PFSK-1 (cell line): ENCODE results near the gene CD244.

ENCODE experiments used
- FOXP2 ChIP-seq: optimal IDR thresholded peaks from 2 replicates; pipeline ENCODE3; 2011; ENCODE audit warnings: borderline replicate concordance, control low read depth, inconsistent platforms; ENCODE audit not compliant: insufficient read depth; ENCODE audit errors: extremely low read length, extremely low read depth
- POLR2AphosphoS5 ChIP-seq: IDR thresholded peaks from 2 replicates; pipeline ENCODE4 v1.6.1; 2012; ENCODE audit warnings: low read depth, mild to moderate bottlenecking, control low read depth, low read length, moderate library complexity
- SIN3A ChIP-seq: IDR thresholded peaks from 2 replicates; pipeline ENCODE4 v1.6.1; 2012; ENCODE audit warnings: mild to moderate bottlenecking, low read length, moderate library complexity, borderline replicate concordance; ENCODE audit not compliant: insufficient read depth
- TAF1 ChIP-seq: IDR thresholded peaks from 2 replicates; pipeline ENCODE4 v1.6.1; 2012; ENCODE audit warnings: low read length, control low read depth, borderline replicate concordance; ENCODE audit not compliant: insufficient read depth
- TF ChIP-seq, protein P1 (sequence below), 2 experiments: IDR thresholded peaks; 2 replicates each; pipeline versions ENCODE4 v1.6.1 to v1.8.0; 2011 to 2012; ENCODE audit warnings: low read depth in 2 of 2, low read length in 2 of 2, control low read depth in 1 of 2, inconsistent platforms in 1 of 2, mild to moderate bottlenecking in 1 of 2, moderate library complexity in 1 of 2; ENCODE audit not compliant: insufficient read depth in 1 of 2

Gene CD244

DNA sequence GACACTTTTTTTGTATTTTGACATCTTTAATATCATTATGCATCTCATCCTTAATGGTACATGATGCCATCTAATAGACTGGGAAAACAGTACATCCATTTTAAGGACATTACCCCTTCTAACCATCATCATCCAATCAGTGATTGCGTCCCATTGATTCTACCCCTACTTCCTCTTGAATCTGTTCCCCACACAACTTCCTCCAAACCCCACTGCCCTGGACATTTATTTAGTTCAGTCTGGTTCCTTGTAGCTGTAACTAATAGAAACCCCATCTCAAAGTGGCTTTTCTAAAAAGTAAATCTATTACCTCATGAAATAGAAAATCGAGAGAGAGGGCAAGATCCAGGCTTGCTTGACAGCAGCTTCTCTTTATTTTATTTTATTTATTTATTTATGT, 24.4 kb upstream of the CD244 start:
- TF ChIP-seq FOXP2: no peak
- TF ChIP-seq TAF1: no peak
- TF ChIP-seq POLR2AphosphoS5: no peak
- no peak for TF ChIP-seq SIN3A
- TF ChIP-seq, protein P1, sequence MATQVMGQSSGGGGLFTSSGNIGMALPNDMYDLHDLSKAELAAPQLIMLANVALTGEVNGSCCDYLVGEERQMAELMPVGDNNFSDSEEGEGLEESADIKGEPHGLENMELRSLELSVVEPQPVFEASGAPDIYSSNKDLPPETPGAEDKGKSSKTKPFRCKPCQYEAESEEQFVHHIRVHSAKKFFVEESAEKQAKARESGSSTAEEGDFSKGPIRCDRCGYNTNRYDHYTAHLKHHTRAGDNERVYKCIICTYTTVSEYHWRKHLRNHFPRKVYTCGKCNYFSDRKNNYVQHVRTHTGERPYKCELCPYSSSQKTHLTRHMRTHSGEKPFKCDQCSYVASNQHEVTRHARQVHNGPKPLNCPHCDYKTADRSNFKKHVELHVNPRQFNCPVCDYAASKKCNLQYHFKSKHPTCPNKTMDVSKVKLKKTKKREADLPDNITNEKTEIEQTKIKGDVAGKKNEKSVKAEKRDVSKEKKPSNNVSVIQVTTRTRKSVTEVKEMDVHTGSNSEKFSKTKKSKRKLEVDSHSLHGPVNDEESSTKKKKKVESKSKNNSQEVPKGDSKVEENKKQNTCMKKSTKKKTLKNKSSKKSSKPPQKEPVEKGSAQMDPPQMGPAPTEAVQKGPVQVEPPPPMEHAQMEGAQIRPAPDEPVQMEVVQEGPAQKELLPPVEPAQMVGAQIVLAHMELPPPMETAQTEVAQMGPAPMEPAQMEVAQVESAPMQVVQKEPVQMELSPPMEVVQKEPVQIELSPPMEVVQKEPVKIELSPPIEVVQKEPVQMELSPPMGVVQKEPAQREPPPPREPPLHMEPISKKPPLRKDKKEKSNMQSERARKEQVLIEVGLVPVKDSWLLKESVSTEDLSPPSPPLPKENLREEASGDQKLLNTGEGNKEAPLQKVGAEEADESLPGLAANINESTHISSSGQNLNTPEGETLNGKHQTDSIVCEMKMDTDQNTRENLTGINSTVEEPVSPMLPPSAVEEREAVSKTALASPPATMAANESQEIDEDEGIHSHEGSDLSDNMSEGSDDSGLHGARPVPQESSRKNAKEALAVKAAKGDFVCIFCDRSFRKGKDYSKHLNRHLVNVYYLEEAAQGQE (IDR thresholded peaks at IDR 0.05; ENCODE audit: insufficient read depth in 1 of 2, low read depth in 2 of 2, low read length in 2 of 2): no peak

DNA sequence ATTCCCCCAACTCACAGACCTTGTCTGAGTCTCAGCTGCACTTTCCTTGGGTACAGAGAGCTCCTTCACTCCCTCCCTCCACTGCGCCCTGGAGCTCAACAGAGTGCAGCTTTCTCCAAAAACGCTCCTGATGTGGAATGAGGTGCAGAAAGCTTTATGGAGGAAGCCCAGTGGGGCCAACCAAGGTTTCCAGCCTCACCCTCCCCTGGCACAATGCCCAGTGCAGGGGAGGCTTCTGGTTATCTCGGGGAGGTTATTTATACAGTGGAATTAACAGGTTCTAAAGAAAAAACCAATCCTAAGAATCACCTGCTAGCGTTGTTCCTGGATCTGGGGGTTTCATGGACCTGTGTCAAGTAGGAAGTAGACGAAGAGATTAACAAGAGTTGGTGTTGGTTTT, 22.4 kb upstream of the CD244 start, which contains the start of gene ITLN1:
ITLN1 (minus strand) TSS at position 139 of the 400 bp plus-strand sequence. CDS start 303 bp downstream, outside the sequence.
- TF ChIP-seq, protein P1 (IDR thresholded peaks at IDR 0.05; ENCODE audit: insufficient read depth in 1 of 2, low read depth in 2 of 2, low read length in 2 of 2): no peak
- TF ChIP-seq TAF1 (no peak), SIN3A (no peak), FOXP2 (no peak), POLR2AphosphoS5 (no peak)

DNA sequence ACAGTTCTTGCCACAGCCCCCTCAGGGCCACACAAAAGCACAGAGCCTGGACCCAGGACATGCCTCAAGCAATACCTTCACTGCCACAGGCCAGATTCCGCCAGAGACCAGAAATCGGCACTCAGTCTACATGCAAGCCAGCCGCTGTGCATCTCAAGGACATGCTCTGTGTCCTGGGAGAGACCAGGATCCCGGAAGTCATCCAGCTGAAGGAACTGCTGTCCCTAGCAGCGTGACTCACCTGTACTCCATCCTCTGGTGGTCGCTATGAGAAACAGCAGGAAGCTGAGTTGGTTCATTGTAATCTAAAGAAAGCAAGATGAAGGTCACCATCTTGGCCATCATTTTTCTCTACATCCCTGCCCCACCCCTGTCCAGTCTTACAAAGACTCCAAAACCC, 21.9 kb upstream of the CD244 start:
- TF ChIP-seq POLR2AphosphoS5 (no peak), SIN3A (no peak), FOXP2 (no peak), TAF1 (no peak)
- TF ChIP-seq, protein P1 (IDR thresholded peaks at IDR 0.05; ENCODE audit: insufficient read depth in 1 of 2, low read depth in 2 of 2, low read length in 2 of 2): no peak

DNA sequence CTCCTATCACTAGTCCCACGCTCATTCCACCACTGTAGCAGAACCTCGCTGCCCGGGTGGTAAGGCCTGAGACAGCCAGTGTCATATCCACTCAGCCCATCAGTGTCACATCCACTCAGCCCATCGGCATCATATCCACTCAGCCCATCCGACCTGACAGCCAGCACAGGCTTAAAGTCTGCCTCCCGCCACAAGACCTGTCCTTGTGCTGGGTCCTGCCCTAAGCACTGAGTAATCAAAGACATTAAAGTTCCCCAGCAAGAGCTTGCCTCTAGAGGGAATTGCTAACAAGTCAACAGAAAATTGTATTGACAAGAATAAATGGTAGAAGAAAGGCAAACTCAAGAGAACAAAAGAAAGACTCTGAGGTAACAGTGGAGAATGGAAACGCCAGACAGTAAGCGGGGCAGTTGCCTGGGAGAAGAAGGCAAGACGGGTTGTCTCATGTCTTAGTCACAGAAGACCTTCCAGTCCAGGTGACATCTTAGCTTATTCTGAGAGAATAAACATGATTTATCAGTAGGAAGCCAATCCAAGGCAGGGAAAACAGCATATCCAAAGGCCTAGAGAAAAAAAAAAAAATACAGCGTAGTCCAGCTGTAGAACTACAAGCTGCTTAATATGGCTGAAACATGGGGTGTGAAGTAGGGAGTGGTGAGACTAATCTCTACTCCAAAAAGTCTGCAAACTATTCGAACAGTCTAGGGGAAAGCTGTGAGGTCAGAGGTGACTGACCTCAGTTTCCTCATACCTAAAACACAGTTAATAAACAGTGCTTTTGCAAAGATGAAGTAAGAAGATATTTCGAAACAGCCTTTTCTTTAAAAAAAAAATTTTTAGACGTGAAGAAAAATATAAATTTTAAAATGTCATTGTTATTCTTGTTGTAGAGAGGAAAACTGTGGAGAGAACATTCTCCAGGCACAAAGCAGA, 21.2 kb upstream of the CD244 start:
- no peak for TF ChIP-seq SIN3A
- no peak for TF ChIP-seq POLR2AphosphoS5
- TF ChIP-seq TAF1: no peak
- TF ChIP-seq FOXP2: no peak

DNA sequence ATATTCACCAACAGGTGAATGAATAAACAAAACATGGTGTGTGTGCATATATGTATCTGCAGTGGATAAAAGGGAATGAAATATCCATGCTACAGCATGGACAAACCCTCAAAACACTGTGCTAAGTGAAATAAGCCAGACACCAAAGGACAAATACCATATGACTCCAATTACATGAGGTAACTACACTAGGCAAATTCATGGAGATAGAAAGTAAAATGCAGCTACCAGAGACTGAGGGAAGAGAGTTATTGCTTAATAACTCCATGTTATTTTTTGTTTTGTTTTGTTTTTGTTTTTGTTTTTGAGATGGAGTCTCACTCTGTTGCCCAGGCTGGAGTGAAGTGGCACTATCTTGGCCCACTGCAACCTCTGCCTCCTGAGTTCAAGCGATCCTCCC, 19.9 kb upstream of the CD244 start:
- no peak for TF ChIP-seq SIN3A
- no peak for TF ChIP-seq TAF1
- TF ChIP-seq, protein P1 (IDR thresholded peaks at IDR 0.05; ENCODE audit: insufficient read depth in 1 of 2, low read depth in 2 of 2, low read length in 2 of 2): no peak
- TF ChIP-seq POLR2AphosphoS5: no peak
- no peak for TF ChIP-seq FOXP2
